HL-60/S4 treated with phorbol 12-myristate 13-acetate at 8.2 ng/mL for 4 days and 3 days (cell line): ENCODE results near the gene NLRP12.
"Not testable (repeated sequence)": the region's sequence is repeated elsewhere in the genome, so short reads cannot be mapped to it uniquely, and the experiment has no call there.

Experiments used
- in situ Hi-C: fragments of 300-500 bp; cut with MboI; formaldehyde crosslinking; loops from 2 replicates; pipeline ENCODE4 v1.15.0; 2022; ENCODE audit warnings: low sequenced_read_pairs

The NLRP12 gene

GRCh38 chr19:53781332-53781731 lies 42.8 kb downstream of the NLRP12 start:
- in situ Hi-C loops, result not testable (repeated sequence)

- in situ Hi-C loops, result no loop called here
Measured at GRCh38 chr19:53780506-53780905, 43.6 kb downstream of the NLRP12 start.

GRCh38 chr19:53775524-53775923 lies 48.6 kb downstream of the NLRP12 start:
- in situ Hi-C loops, result no loop called here

GRCh38 chr19:53774491-53774890 lies 49.6 kb downstream of the NLRP12 start:
- in situ Hi-C loops, result not testable (repeated sequence)

- in situ Hi-C loops, result no loop called here
Measured at GRCh38 chr19:53773999-53774398, 50.1 kb downstream of the NLRP12 start.

GRCh38 chr19:53772943-53773342 lies 51.2 kb downstream of the NLRP12 start:
- in situ Hi-C loops, result no loop called here

- in situ Hi-C loops, result no loop called here
Measured at GRCh38 chr19:53771144-53771543, 53.0 kb downstream of the NLRP12 start.

GRCh38 chr19:53769696-53770309 lies 54.3 kb downstream of the NLRP12 start:
- in situ Hi-C loops, result not testable (repeated sequence)

- in situ Hi-C loops, result no loop called here
Measured at GRCh38 chr19:53768401-53768800, 55.7 kb downstream of the NLRP12 start.

GRCh38 chr19:53758991-53759390 lies 65.1 kb downstream of the NLRP12 start:
- in situ Hi-C loops, result not testable (repeated sequence)
